HG03280 (cell line): Measurements from ENCODE around the gene FIBCD1.

ENCODE experiments used
- ATAC-seq: cut with Tn5 transposase; IDR thresholded peaks from one replicate; pipeline ENCODE4 v1.9.1; 2021; ENCODE audit warnings: mild to moderate bottlenecking, moderate library complexity; ENCODE audit not compliant: unreplicated experiment

The FIBCD1 gene, protein sequence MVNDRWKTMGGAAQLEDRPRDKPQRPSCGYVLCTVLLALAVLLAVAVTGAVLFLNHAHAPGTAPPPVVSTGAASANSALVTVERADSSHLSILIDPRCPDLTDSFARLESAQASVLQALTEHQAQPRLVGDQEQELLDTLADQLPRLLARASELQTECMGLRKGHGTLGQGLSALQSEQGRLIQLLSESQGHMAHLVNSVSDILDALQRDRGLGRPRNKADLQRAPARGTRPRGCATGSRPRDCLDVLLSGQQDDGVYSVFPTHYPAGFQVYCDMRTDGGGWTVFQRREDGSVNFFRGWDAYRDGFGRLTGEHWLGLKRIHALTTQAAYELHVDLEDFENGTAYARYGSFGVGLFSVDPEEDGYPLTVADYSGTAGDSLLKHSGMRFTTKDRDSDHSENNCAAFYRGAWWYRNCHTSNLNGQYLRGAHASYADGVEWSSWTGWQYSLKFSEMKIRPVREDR

DNA sequence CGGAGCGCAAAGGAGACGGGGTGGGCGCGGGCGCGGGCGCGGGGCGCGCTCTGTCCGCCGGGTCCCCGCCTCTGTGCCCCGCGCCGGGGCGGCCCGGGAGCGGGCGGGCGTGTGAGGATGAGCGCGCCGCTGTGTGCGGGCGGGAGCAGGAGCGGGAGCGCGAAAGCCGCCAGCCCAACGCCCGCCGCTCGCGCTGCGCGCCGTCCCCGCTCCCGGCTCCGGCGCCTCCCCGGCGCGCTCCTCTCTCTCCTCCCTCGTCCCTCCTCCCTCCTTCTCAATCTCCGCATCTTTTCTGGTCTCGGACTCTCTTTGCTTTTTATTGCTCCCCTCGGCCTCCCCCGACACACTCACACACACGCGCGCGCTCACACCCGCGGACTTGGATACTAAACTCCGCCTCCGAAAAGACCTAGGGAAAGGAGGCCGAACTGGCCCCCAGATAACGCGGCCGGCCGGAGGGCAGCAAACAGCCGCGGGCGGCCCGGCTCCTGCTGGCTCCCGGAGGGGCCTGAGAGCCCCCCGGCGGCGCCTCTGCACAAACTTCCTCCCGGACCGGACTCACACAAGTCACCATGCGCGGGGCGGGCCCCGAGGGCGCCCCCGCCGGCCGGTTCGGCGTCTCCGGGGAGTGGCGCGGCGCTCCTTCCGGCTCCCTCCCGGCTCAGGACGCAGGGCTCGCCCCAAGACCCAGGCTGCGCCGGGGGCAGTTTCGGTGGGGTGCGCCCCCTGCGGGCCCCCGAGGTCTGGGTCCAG, at the start of gene FIBCD1:
FIBCD1 (minus strand) TSS at position 596 of the 753 bp plus-strand sequence. CDS start 640 bp downstream, outside the sequence.
- ATAC-seq, result no peak

DNA sequence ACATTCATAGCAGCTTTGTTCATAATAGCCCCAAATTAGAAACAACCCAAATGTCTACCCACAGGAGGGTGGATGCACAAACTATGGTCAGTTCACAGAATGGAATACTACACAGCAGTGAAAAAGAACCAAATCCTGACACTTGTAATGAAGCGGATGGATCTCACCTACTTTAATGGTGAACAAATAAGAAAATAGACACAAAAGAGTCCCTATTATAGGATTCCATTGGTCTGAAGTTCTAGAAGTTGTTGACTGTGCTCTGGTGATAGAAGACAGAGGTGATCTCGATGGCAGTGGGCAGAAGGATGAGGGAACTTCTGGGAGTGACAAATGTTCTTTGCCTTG, 49.3 kb upstream of the FIBCD1 start:
- no peak for ATAC-seq

DNA sequence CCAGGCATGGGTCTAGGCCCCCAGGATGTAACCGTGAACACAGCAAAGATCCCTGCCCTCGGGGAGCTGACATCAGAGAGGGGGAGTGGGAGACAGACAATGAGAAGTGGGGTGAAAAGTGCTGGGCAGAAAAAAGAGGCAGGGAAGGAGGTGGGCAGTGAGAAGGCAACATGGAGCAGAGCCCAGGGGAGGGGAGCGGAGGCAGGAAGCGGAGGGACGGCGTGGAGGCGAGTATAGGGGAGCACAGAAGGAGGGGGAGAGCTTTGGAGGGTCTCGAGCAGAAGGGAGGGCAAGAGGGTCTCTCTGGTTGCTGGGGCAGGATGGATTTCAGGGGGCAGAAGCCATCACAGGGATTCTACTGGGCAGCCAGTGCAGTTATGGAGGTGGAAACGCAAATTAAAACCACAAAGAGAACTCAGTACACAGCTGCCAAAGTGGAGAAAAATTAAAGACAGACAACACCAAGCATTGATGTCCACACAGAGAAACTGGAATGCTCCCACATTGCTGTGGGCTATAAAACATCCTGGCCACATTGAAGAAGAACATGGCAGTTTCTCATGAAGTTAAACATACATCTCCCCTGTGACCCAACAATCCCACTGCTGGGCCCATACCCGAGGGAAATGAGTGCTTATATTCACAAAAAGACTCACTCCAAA, 48.8 kb upstream of the FIBCD1 start:
- no peak for ATAC-seq

DNA sequence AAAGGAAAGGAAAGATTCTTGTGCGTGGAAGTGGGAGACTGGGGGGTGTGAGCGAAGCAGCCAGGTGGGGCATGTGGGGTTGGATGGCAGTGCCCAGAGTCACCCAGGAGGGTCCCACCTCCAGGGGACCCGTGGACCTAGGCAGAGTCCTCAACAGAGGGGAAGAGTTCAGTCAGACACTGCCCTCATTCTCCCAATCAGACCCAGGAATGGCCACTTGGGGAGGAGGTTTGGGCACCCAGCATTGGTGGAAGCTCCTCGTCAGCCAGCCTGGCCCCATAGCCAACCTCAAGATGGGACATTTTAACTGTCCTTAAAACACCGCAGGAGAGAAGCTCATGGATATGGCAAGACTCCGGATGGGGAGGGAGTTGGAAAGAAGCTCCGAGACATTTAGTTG, 48.0 kb upstream of the FIBCD1 start:
- no peak for ATAC-seq

DNA sequence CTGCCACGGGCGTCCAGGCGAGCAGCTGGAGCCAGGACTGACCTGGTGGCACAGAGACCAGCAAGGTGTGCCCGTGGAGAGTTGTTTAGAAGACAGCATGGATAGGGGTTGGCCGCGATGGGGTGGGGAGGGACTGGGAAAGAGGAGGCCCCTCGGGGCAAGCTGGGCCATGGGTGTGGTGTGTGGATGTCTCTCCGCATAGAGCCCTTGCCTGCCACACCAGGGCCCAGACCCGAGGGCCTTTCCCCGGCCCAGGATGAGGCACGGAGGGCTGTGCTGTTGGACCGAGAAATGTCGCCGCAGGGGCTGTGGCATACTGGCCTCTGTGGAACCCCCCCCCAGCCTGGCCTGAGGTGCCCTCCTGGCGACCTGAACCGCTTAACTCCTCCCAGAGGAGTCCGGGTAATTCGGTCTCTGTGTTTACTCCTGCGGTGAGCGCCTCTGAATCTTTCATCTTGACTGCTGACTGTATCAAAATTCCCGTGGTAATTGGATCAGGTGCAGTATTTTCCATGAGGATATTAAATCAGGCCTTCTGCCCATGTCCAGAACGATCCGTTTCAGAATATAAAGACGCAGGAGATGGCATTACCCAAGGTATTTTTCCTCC, 47.4 kb upstream of the FIBCD1 start:
- ATAC-seq, result no peak

DNA sequence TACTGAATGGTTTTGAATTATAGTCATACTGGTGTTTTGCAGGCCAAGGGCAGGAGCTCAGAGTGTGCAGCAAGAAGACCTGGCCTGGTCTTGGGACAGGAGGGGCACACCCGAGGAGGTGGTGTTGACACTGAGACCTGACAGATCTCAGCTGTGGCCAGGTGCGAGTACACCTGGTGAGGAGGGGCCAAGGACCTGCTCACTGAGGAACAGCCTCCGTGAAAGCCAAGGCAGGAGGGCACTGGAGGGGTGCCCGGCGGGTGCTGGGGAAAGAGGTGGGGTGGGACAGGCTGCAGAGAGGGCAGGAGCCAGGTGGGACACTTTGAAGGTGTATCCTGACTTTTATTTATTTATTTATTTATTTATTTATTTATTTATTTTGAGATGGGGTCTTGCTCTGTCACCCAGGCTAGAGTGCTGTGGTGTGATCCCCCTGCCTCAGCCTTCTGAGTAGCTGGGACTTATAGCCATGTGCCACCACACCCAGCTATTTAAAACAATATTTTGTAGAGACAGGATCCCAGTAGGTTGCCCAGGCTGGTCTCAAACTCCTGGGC, 46.6 kb upstream of the FIBCD1 start:
- ATAC-seq, result no peak

DNA sequence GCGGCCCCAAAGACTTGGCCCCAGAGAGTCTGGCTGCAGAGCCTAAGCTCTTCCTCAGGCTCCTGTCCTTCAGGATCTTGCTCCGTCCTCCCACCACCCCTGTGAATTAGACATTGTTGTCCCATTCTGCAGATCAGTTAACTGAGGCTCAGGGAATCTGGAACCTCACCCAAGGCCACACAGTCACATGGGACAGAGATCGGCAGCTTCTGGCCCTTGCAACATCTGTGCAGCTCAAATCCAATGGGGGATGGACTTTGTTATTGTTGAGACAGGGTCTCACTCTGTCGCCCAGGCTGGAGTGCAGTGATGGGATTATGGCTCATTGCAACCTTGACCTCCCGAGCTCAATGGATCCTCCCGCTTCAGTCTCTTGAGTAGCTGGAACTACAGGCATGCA, 46.0 kb upstream of the FIBCD1 start:
- no peak for ATAC-seq

DNA sequence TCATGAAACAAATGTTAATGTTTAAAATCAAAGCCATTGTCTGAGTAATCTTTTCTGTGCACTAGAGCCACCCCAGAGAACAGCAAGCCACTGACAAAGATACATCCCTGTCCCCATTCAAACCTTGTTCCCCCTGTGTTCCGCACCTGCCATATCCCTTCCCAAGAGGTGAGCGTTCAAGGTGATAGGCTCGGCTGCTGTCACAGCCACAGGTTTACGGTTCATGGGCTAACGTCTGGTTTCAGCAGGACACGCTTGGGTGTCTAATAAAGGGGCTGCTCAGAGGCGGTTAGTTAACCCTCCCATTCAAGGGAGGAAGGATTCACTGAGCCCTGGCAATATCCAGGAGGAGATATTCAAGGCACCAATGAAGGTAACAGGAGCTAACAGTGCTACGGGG, 45.5 kb upstream of the FIBCD1 start:
- ATAC-seq, result no peak

DNA sequence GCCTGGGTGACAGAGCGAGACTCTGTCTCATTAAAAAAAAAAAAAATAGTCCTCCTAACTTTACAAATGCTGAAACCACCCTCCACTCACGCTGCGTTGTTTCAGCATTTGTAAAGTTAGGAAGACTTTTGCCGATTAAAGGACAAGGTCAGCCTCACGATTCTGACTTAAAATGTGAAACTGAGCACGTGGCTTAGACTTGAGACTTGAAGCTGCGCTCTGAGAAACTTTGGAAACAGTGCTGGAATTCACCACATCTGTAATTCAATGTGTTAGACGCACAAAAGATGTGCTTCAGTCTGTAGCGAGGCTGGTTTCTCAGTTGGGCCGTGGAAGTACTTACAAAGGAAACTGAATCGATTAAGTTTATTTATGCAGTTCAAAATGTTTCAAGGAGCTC, 44.9 kb upstream of the FIBCD1 start:
- no peak for ATAC-seq

DNA sequence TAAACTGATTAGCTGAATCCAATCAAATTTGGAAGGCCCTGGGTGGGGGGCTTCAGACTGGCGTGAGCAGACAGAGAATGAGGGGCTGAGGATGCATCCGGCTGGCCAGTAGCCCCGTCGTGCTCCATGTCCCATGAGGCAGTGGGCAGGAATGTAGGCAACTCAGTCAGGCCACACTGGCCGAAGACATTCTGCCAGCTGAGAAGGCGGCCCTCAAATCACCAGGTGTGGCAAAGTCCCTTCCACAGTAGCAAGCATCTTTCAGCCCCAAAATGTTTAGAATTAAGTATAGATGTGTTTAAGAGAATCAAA, 44.3 kb upstream of the FIBCD1 start:
- ATAC-seq, result no peak

DNA sequence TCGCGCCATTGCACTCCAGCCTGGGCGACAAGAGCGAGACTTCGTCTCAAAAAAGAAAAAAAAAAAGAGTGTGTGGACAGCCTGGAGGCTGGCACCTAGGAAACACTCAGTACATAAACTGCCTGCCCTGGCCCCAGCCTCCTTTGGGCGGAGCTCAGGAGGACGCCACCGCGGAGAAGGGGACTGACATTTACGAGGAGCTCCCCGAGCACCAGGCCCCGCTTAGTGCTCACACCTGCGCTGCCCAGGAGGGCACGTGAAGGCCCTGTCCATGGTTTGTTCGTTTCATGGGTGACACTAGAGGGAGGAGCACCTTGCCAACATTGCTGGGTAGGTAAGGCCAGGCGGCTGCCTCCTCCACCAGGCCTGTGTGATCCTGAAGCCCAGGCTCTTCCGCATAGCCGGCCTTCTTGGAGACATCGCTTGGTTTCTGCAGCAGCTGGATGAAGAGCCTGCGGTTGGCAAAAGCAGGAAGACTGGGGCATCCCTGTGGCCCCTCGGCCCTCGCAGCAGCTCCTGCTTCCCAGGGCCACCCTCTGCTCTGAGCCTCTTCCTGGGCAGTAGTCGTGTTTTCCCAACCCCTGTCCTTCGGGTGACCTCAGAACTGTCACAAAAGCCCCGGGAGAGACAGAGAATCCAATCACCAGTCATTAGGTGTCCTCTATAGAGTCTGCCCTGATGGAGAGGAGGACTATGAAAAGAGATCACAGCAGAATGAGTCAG, 43.8 kb upstream of the FIBCD1 start:
- ATAC-seq, result no peak

DNA sequence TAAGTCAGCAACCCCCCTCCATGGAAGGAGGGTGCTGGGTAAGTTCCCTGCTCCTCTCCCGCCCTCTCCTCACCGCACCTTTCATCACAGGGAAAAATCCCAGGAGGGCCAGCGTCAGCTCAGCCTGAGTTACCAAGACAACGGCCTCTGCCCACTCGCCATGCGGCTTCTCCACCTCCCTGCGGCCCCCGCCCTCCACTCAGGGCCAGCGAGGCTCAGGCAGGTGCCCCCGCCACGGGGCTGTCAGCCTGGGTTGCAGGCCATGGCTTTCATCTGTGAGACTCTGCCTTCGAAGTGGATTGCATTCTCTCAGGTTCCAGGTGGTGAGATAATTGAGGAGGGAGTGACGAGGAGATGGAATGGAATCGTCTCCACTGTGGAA, 42.7 kb upstream of the FIBCD1 start:
- ATAC-seq, result no peak

DNA sequence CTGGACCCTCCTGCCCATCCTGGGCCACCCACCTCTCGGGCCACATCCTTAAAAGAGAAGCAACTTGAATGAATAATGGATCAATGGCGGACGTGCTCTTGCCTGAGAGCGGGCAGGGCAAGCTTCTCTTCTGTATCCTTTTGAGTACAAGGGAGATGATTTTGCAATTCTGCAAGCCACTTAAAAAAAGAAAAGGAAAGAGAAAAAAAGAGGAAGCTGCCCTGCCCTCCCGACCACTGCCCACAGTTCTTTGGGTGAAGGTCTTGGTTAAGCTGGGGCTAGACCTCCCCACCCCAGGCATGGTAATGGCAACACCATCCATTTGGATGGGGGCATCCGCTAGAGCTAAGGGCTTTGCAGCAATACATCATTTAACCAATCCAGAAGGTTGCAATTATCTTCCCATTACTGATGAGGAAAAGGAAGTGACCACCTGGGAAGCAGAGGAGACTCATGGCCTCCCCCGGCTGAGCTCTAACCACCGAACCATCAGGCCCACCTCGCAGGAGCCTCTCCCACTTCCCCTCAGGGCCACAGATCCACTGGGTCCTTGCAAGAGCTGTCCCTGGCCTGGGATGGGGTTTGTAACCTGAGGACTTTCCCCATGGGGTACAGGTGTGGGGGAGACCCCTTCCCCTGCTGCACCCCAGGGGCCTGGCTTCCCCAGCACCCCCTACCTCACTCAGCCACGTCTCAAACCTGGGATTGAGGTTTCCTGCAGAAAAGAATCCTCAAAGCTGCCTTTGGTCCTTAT, 42.1 kb upstream of the FIBCD1 start:
- no peak for ATAC-seq

DNA sequence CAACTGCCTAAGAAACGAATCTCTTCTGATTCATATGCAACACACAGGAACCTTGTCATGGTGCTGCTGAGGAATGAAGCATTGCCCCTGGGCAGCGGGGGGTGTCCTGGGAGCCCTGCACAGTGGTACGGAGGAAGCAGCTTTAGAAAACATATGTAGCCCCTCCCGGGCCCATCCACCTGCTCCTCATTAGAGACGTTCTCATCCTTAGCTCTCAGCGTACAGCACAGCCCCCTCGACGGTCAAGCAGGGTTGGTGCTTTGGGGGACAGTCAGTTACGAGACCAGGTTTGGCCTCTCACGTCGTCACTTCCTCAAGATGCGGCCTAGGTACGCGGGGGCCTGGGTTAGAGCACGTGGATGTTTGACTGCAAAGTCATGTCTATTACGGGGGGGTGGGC, 41.5 kb upstream of the FIBCD1 start:
- ATAC-seq, result no peak

DNA sequence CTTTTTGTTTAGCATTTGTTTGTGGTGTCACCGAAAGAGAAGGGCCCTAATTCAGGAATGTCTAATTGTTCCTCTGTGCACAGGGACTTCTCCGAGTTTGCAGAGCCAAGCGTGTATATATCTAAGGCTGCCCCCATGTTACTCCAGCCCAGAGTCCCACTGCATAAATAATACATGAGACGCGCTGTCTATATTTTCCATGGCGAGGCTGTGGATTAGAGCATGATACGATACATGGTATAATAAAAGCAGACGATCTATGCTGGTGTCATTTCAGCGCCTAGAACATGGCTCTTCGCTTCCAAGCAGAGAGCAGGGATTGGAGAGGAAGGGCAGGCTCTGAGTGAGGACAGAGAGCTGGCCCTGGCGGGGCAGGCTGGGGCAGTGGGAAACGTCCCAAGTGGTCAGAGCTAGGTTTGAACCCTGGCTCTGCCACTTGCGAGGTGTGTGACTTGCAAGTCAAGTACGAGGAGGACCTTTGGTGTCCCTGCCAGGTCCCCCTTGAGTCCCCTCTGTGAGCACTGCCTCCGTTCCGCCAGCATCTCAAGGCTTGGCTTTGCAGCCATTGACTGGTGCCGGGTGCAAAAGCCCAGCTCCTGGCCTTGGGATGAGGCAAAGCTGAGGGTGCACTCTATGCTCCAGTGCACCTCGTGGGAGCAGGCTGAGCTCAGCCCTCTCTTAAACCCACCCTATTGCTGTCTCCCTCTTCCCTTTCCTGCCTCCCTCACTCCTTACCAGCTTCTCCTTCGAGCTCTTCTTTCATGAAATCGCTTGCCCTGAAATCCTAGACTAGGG, 40.7 kb upstream of the FIBCD1 start:
- ATAC-seq, result no peak

DNA sequence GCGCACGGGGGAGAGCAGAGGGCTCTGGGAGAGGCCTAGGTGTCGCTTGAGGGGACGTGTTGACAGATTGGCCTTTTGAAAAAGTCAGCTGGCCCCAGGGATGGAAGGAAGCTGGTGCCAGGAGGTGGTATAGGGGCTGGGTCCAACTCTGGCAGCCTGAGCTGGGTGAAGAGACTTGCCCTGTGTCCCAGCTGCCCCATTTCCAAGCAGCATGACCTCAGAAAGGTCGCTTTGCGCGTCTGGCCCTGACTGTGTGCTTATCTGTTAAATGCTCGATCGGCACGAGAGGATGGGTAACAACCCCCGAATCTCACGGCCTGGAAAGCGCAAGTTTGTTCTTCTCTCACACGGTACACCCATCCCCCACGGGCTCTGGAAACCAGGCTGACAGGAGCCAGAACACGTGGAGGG, 38.8 kb upstream of the FIBCD1 start:
- no peak for ATAC-seq

DNA sequence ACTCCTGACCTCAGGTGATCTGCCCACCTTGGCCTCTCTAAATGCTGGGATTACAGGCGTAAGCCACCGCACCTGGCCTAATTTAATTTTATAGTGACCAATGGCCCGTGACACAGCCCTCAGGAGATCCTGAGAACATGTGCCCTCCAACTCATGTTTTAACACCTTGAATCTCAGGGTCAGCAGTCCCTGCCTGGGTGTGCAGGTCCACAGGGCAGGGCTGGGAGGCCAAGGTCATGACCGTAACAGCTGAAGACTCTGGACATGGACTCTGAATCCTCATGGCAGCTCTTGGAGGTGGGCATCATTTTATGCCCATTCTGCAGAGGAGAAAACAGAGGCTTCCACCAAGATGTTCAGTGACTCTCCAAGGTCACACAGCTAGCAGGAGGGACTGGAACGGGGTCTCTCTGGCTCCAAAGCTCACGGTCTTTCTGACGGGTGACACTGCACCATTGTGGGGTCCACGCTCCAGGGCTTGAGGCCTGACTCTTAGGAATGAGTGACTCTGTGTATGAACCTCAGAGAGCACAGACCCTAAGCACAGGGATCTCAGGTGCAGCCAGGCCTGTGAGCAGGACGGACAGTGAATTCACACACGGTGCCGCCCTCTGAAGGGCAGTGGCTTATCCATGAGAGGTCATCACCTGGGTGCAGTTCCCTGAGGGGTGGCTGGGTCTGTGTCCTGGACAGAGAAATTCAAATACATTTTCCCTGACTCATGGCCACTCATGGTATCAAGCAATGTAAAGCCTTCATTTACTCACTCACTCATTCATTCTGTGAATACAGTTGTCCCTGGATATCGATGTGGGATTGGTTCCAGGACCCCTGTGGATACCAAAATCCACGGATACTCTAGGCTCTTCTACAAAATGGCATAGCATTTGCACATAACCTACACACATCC, 37.1 kb upstream of the FIBCD1 start:
- no peak for ATAC-seq

DNA sequence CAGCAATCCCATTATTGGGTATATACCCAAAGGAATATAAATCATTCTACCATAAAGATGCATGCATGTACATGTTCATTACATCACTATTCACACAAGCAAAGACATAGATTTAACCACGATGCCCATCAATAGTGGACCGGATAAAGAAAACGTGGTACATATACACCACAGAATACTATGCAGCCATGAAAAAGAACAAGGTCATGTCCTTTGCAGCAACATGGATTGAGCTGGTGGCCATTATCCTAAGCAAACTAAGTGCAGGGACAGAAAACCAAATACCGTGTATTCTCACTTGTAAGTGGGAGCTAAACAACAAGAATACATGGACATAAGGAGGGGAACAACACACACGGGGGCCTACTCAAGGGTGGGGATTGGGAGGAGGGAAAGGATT, 36.1 kb upstream of the FIBCD1 start:
- ATAC-seq, result no peak
